HG02623 (cell line): ENCODE results near the gene TTLL5.
"Not testable (repeated sequence)": the region's sequence is repeated elsewhere in the genome, so short reads cannot be mapped to it uniquely, and the experiment has no call there.

Experiments
- ATAC-seq: cut with Tn5 transposase; IDR thresholded peaks from one replicate; pipeline ENCODE4 v1.9.1; 2021; ENCODE audit warnings: moderate library complexity; ENCODE audit not compliant: unreplicated experiment

TTLL5 gene

DNA sequence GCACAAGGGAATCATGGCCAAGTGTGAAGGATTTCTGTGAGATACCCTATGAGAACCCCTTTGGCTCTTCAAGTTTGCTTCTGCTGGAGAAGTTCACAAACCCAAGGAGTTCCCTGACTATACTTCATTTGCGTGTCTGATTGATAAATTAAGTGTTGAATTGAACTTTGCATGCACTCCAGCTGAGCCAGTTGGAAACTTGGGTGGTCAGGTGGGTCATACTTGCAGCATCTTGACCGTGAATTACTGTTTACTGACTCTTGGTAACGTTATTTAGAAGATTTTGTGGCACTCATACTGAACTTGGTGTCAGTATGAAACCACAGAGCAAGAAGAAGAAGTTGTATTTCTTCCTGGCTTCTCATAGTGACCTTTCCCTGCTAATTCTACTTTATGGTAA is 243.3 kb downstream of the TTLL5 start:
- no peak for ATAC-seq

DNA sequence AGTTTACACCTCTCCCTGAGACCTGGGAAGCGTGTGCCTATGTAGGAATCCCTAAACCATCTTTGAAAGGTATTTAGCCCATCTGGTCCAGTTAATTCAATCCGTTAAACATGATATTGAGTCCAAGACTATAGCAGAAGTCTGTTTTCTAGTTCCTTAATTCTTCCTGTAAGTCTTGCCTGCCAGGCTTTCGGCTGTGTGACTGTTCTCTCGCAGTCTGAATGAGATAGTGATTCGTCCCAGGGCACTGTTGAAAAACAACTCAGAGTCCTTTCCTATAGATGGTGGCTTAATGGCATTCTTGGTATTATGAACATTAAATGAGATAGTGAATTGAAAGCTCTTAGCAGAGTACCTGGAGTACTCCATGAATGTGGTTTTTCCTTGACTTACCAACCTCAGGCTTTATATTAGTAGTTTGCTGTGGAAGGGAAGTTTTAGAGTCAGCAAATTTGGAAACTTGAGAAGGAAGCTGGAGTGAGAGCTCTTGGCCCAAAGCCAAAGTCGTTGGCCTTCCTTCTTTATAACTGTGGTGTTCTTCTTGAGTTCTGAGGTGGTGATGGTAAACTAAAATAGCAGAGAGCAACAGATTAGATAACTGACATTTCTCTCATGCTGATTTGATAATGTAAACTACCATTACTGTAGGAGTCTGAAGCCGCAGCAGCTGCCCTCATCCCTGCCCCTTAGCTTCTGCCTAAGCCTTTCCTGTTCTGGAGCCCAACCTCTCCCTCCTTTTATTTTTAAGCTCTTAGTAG is 244.3 kb downstream of the TTLL5 start:
- ATAC-seq: no peak

DNA sequence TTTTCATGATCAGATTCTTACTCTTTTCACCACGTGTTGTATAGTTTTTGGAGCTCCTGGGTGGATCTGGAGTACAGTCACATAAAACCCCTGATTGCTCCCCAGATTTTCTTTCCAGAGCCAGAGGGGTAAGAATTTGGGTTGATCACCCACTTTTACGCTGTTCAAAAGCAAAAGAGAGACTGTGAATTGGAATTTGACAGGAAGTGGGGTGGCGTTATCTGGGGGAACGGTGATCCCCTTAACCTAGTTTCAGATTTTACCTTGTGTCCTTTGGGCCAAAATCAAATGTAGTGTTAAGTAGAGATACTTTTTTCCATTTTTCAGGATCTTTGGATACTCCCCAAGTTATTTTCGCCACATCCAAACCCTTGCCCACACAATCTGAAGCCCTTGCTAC is 245.2 kb downstream of the TTLL5 start:
- ATAC-seq: no peak

DNA sequence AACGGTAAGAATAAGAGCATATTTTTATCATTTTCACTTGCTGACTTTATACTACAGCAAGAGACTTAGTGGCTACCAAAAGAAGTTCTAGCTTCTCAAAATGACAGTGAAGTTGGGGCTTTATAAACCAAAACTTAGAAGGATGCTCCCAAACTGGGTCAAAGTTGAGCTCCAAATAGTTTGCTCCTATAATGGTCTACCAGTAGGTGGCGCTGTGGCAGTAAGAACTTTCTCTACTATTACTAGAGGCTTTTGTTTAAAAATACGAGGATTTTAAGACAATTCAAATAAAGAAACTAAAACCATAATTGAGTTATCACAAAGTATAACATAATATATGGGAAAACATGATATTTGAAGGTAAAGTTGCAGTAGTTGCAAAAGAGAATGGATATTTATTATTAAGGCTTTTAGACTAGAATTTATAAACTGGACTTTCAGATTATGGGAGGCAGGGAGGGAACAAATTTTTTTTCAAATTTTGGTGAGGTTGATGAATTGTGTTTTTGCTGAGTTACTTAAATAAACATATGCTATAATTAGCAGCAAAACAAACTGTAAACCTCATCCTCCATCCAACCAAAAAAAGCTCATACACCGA is 245.7 kb downstream of the TTLL5 start:
- ATAC-seq: no peak

DNA sequence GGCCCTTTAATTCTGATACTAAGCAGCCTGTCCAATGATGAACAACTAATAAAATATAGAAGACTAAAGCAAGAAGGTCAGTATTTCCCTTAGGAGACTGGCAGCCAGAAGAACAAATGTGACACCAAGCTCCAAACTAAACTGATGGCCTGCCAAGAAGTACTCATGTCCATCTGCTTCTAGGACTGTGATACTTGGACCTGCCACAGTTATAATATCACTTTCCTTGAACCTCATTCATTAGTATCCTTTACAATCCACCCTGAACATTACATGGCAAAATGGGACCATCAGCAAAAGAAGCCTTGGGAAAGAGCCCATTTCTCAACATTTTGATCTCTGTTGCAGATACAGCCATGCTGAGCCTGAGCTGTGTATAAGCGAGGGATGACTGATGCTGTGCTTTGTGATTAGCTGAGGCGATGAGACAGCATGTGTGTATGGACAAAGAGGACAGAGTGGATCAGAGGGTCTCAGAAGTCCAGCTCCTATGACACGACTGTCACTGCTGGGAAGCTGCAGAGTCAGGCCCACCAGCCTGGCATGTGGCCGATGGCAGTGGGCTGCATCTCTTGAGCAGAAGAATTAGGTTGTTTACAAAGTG is 246.8 kb downstream of the TTLL5 start:
- ATAC-seq: no peak

DNA sequence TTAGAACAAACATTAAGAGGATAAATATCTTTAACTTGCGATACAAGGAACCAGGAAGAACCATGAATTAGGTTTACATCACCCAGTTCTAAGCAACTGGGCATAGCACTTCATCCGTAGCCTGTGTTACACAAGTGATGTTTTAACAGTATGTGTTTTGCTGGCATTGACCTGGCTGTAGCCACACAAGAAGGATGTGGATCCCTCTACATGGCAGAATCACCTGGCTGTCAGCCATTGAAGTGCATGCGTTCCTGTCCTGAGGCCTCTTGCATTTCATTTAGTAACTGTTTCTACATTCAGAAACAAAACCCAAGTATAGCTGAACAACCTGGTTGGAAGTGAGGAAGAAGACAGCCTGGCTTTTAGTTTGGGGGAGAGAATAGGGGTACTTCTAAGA is 248.6 kb downstream of the TTLL5 start:
- ATAC-seq: no peak

DNA sequence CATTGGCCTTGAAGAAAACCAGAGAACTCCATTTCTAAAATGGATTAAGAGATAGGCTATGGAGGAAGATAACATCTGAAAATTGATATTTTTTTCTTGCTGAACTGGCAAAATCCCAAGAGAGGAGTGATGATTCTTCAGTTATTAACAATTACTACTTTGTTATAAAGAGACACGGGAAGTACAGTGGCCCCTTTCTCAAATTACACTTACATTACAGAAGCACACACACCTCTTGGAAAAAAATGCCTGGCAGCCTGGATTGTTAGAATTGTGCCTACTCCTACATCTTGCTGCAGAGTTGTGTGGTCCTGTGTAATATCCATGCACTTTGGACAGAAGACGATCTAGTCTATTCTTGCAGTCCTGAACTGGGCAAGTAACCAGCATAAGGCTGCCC is 249.0 kb downstream of the TTLL5 start:
- no peak for ATAC-seq

DNA sequence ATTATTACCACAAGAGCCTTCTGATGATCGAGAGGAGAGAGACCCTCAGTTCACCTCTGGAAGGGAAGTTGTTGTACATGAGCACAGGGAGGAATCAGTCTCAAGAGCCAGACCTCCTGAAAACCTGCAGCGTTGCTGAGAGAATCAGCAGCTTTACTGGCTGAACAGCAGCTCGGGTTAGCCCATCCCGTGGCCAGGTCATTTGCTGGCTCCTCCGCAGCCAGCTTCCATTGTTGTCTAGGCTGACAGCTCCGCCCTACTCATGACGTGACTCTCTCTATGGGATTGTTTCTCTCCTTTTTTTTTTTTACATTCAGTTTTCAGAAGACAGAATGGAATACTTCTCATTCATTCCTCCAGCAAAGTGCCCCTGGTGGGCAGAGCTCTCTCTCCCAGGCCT is 250.8 kb downstream of the TTLL5 start:
- no peak for ATAC-seq

DNA sequence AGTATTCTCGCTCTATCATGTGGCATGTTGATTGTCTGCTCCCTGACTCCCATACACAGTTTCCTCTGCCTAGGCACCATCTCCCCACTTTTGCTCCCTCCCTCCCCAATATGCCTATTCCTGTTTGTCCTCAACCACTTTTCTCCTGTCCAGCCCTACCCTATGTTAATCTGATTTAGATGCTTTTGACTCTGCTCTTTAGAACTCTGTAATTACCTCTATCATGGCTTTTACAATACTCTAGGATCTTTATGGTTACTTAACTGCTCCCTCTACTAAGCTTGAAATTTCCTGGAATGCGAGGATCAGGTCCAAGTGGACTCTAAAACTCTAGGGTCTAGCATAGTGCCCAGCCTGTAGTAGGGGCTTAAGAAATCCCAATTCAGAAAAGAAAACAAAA is 252.1 kb downstream of the TTLL5 start:
- no peak for ATAC-seq

DNA sequence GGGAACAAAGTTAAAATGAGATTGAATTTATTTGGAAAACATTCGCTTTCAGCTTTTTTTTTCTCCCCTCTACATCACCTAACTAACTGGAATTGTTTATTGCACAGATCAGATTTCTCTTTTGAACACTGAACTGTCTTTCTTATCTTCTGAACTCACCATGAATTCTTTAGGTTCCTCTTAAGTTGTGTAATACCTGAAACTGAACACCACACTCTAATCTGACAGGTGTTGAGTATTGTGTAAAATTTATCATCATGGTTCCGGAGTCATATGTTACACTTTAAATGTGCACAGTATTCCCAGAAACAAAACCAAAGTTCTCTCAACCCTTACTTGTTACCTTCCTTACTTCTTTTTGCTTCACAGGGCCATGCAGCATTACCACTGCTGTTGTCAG is 254.0 kb downstream of the TTLL5 start:
- no peak for ATAC-seq

DNA sequence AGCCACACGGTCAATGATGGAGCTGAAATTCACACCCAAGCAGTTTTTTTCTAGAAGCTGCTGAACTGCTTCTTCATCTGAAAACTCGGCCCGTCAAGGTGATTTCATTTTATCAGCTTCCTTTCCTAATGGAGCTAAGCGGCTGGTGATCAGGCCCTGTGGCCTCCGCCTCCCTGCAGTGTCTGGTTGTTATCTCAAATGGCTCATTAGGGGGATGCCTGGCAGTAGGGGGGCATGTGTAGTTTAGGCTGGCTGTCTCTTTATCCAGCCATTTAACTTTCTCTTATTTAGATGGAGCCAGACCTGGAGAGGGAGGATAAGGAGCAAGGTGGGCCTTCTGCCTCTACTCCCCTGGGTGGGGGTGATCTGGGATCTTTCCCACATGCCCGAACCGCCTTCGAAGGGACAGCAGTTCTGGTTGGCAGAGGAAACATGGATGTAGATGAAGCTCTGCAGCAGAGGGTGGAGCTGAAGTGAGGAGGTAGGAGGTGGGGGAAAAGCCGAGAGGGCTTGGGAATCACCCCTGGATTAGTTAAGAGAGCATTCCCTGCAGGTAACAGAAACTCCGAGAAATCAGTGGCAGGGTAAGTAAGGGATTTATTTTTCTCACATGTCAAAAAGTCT is 256.4 kb downstream of the TTLL5 start:
- no peak for ATAC-seq

DNA sequence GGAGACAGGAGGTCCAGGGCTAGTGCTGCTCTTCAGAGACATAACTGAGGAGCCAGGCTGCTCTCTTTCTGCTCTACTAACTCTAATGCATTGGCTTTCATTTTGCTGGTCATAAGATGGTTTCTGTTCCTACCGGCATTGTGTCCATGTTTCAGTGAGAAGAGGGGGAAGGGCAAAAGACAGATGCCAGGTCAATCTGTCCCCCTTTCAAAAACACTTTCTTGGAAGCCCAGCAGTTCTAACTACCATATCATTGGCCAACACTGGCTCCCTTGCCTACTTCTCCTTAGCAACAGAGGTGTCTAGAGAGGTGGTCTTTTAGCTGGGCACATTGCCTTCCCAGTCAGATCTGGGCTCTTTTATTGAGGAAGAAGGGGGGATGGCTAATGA is 256.9 kb downstream of the TTLL5 start:
- ATAC-seq: no peak

DNA sequence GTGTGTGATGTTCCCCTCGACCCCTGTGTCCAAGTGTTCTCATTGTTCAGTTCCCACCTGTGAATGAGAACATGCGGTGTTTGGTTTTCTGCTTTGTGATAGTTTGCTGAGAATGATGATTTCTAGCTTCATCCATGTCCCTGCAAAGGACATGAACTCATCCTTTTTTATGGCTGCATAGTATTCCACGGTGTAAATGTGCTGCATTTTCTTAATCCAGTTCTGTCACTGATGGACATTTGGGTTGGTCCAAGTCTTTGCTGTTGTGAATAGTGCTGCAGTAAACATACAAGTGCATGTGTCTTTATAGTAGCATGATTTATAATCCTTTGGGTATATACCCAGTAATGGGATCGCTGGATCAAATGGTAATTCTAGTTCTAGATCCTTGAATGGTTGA is 259.4 kb downstream of the TTLL5 start:
- not testable (repeated sequence) for ATAC-seq

DNA sequence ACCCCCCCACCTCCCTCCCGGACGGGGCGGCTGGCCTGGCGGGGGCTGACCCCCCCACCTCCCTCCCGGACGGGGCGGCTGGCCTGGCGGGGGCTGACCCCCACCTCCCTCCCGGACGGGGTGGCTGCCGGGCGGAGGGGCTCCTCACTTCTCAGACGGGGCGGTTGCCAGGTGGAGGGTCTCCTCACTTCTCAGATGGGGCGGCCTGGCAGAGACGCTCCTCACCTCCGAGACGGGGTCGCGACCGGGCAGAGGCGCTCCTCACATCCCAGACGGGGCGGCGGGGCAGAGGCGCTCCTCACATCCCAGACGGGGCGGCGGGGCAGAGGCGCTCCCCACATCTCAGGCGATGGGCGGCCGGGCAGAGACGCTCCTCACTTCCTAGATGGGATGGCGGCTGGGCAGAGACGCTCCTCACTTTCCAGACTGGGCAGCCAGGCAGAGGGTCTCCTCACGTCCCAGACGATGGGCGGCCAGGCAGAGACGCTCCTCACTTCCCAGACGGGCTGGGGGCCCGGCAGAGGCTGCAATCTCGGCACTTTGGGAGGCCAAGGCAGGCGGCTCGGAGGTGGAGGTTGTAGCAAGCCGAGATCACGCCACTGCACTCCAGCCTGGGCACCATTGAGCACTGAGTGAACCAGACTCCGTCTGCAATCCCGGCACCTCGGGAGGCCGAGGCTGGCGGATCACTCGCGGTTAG is 264.2 kb downstream of the TTLL5 start:
- not testable (repeated sequence) for ATAC-seq

DNA sequence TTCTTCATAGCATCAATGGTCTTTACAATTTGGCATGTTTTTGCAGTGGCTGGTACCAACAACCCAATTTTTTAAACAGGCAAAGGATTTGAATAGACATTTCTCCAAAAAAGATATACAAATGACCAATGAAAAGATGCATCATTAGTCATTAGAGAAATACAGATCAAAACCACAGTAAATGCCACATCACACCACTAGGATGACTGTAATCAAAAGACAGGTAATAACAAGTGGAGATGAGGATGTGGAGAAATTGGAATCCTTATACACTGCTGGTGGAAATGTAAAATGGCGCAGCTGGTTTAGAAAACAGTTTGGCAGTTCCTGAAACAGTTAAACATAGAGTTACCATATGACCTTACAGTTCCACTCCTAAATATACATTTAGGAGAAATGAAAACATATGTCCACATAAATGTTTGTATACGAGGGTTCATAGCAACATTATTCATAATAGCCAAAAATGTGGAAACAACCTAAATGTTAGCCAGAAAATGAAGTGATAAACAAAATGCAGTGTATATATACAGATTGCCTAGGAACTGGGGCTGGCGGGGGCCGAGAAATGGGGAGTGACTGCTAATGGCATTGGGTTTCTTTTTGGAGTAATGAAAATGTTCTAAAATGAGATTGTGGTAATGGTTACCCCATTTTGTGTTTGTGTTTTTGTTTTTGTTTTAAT is 265.5 kb downstream of the TTLL5 start:
- no peak for ATAC-seq

DNA sequence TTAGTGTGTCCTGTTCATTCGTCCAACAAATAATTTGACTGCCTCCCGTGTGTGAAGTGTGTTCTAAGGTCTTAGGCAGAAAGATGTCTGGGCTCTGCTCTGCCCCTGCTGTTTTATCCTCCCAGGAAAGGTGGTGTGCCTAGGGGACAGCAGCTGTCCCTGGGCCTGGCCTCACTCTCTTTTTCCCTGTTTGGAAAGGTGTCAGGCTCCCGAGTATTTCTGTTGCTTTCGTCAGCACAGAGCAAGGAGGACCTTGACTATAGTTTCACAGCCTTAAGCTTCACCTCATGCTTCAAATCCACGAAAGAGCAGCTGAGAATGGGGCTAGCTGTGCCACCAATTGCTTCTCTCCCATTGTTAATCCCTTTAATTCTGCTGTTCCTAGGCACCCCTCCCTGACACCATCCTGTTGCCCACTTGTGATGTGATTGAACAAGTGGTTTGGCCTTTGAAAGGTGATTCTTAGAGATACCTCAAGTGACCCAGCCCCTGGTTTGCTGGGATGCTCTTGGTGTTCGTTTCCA is 266.6 kb downstream of the TTLL5 start:
- ATAC-seq: no peak

DNA sequence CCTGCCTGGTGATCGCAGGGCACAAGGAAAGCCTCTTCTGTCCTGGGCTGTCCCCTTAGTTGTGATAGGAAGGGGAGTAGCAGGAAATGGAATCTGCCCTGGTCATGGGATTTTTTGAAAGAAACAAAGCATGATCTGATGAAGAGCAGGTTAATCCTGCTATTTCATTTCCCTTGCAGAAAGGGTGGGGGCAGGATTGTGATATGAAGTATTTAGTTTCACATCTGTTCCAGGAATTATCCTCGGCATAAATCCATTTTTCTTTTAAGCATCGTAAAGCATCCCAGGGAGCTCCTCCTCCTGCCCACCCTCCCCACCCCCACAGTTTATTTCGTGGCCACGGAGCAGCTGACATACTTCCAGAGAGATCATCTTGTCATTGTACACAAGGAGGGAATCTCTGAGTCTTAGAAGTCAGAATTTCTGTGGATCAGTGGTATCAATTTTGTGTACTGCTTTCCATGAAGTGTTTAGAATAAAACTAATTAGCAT is 267.7 kb downstream of the TTLL5 start:
- no peak for ATAC-seq

DNA sequence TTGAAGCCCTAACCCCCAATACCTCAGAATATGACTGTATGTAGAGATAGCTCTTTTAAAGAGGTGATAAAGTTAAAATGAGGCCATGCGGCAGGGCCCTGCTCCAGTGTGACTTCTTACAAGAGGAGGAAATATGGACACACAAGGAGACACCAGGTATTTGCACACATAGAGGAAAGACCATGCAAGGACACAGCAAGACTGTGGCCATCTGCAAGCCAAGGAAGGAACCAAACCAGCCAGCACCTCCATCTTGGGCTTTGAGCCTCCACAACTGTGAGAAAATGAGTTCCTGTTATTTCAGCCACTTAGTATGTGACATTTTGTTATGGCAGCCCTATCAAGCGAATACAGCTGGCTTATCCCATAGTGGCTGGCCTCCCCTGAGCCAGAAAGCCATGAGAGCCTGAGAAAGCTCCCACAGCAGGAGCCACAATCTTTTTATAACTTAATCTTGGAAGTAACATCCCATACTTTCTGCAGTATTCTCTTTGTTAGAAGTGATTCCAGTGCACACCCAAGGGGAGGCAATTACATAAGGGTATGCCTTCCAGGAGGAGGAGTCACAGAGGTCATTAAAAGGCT is 272.8 kb downstream of the TTLL5 start:
- no peak for ATAC-seq

DNA sequence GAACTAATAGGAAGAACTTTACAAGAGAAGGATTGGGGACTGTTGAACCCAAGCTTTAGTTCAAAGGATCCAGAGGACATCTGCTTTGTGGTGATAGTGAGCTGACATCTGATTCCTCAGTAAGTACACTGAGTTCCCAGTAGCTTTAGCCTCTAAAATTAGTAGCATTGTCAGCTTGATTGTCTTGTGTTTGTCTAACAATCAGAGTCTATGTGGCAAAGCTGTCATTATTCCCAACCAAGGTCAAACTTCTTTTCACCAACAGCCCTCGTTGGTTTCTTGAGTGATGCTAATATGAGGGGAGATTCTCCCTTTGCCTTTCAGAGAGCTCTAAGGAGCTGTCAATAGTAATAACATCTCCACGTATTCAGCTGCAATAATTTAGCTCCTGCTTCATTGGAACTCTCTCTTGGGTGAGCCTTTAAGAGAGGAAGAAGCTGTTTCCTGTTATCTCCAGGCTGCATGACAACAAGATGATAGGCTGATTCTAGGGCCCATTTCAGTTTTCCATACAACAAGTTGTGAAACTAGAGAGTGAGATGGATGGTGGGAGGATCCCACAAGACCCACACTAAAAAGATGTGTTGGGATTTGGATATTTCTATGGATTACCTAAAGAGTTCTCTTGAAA is 274.1 kb downstream of the TTLL5 start:
- ATAC-seq: no peak

DNA sequence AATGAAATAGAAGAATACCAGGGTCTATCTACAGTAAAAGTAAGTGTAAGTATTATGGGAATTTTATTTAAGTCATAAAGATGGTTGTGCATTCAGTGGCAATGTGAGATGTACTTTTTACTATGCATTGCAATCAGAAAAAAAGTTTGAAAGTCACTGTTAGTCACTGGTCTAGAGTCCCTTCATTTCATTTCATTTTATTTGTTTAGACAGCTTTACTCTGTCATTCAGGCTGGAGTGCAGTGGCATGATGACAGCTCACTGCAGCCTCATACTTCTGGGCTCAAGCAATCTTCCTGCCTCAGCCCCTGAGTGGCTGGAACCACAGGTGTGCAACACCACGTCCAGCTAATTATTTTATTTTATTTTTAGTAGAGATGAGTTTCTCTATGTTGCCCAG is 278.2 kb downstream of the TTLL5 start:
- no peak for ATAC-seq
